ENCODE results near the gene INHBA.

The INHBA gene

DNA sequence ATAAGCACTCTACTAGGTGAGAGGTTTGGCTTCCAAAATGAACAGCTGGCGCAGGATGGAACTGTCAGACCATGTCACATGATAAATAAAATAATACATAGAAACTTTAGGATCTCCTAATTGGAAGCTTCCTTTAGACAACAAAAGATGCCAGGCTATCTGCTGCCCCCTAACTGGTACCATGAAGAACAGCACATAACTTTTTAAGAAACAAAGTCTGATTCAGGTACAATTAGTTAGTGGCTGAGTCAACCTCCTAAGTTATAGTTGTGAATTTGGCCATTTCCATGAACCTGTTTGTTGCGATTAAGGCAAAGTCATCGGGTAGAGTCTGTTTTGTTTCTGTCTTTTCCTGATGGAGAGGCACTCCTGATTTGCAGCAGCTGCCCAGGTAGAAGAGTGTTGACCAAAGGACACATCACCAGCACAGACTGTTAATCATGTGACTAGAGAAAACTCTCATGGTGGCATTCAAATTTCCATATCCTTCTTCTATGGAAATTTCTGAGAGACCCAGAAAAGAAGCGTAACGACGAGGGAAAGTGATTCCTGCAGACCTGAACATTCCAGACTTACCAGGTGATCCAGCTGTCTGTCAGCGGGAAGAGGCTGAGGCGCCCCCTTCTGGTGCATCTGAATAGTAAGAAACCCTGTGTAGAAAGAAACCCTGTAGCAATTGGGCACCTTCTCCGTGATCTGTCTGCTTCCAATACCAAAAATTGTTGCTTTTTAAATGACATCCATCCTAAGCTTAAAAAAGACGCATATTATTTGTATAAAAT is 8.6 kb upstream of the INHBA start:
- no peak for DNase-seq (ENCODE audit: low read depth)

DNA sequence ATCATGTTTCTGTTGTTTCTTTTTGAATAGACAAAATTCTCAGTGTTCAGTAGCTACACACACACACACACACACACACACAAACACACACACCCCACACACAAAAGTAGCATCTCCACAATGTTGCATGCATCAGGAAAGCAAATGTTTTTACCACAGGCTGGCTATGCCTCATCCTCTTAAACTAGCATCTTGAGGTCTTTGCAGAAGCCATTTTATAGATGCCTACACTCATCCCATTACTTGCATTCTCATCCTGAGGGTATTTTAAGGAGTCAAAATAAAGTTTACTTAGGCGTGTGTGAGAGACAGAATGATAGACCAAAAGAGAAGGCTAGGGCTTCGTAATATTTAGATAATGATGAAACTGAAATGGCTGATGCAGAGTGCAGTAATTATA is 7.9 kb upstream of the INHBA start:
- DNase-seq (ENCODE audit: low read depth), result no peak

DNA sequence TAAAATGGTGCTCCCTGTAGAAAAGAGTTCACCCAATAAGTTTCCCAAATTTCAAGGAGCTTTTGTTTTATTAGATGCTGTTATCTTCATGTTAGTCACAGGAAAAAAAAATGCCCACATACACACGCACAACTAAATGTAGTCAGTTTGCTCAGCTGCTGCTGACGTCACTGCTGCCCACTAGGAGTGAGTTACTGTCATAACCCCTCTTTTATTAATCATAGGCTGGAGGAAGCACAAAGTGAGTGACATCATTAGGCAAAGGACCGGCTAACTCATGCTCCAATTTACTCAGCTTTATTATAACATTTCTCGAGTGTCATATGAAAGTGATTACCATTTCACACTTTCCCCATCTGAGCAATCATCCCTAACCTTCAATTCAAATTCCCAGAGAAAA is 6.7 kb upstream of the INHBA start:
- peak; percentile 85 for DNase-seq (ENCODE audit: low read depth)

DNA sequence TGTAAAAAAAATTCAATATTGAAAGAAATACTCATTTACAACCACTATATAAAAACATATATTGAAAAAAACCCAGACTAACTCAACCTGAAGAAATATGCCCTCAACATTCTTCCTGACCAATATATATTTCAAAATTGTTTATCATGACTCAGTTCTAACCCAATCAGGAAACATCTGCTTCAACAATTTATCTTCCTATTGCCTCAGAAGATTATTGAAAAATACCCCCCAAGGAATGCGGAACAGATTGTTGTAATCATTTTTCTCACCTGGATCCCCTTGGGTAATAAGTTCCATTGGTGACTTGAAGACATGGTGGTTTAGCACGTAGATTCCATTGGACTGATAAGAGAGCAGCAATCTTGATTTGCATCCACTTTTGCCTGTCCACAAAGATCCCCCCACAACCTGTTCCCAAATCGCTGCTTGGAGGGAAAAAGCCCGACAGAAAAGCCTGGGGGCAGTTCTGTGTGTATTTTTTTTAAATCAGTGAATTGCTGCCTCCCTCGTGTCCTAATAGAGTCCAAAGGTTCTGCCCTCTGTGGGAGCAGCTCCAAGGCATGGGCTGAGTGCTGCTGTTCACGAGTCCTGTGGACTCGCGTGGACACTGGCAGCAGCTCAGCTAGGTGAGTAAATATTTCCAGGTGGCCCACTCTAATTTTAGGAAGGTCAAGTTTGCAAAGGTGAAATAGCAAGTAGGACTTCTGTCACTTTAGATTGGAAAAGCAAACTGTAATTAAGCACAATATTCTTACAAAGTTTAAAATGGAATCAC is 5.9 kb upstream of the INHBA start:
- DNase-seq (ENCODE audit: low read depth), result no peak

DNA sequence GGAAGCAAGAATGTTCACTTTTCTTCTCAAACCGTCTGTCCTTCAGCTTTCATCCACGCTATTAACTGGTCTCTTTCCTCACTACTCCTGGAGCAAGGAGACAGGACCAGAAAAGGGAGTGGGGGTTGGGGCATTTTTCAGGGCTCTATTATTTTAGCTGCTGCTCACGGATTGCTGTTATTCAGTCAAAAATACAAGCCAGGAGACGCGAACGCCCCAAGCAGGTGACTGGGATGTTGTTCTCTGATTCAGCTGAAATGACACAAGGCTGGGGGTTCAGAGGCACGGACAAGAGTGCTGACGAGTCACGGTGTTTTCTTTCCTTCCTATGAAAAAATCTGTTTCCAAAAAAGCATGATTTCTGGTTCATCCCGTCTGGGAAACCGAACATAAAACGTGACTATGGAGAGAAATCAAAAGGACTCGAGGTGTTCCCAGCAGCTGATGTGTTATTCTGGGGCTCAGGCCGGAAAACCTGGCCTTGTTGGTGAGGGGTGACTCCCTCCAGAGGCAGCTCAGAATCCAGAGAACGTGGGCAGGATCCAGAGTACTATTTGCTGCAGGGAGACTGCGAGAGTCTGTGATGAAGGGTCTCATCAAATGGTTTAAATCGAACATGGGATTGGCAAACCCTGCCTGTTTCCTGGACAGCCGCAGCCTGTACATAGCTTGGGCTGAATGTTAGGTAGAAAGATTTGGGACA is 3.5 kb upstream of the INHBA start:
- no peak for DNase-seq (ENCODE audit: low read depth)

DNA sequence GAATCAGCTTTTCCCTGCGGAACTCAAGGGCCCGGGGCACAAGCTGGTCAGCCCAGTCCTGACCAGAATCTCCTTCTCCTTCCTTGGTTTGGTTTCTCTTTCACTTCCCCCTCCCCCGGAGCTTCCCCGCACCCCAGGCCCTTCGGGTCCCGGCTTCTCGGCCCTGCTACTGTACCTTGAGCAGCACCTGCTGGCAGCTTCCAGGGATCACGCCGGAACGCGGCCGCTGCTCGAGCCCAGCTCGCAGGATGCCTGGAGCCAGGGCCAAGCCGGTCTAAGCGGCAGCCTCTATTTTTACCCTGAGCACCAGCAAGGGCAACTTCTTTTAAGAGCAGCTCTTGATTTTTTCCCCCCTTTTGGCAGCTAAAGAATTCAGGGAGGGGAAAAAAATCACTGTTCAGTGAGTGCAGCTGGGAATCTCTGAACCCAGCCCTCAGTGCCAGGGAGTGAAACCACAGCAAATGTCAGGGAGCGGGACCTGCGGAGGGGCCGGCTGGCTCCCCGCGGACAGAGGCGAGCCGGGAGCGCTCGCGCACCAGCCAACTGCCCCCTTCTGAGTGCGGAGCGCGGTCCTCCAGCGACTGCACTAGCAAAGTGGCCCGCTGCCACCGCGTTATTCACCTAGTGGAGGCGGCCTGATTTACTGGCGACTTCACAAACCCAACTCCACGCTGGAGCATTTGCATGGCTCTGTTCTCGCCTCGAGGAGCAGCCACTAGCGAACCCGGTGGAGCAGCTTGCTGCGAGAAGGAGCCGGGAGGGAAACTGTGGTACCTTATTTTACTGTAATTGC is 2.4 kb upstream of the INHBA start:
- peak; percentile 79 for DNase-seq (ENCODE audit: low read depth)

DNA sequence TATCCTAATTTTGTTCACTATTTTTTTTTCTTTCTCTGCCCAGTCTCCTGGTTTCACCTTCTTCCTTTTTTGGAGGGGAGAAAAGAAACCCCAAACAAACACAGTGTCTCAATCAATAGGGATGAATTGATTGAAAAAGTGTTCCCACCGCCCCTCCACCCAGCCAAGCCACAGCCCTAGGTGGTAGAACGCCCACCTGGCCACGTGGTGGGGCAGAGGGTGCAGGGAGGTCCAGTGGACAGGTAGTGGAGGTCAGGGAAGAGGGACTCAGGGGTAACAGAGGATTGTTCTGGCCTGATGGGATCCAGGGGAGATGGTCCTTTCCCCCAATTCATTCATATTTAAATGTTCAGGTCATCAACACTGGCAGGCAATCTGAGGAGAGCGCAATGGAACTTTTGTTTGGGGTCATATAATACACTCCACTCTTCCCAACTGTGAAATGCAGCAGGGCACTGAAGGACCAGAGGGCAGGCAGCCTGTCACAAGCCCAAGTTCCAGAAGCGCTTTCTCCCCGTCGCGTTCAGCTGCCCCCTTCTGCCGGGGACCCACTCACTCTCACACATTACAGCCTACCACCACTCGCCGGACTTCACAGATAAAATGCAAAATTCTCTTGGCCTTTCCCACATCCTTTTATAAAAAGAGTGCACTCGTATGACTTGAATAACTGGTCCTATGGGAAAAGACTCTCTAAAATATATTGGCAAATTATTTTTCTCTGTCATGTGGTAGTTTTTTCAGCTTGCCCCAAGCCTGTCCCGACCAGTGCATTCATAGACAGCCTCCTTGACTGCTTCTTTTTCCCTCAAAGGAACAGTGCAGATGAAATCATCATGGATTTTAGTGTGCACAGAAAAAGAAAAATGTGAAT is 1.6 kb downstream of the INHBA start:
- no peak for DNase-seq (ENCODE audit: low read depth)

DNA sequence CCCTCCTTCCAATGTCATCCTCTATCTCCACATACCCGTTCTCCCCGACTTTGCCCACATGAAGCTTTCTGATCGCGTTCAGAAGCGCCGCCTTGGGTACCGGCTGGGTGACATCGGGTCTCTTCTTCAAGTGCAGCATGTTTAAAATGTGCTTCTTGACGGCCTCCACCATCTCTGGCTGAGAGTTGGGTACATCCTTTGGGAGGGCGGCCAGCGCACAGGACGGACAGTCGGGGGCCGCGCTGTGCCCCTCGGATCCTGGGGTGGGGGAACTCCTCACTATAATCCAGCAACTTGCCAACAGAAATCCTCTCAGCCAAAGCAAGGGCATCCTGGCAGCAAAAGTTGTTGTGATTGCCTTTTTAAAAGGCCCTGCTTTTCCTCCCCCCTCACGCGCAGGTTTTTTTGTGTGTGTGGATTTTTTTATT is 2.8 kb downstream of the INHBA start:
- no peak for DNase-seq (ENCODE audit: low read depth)

DNA sequence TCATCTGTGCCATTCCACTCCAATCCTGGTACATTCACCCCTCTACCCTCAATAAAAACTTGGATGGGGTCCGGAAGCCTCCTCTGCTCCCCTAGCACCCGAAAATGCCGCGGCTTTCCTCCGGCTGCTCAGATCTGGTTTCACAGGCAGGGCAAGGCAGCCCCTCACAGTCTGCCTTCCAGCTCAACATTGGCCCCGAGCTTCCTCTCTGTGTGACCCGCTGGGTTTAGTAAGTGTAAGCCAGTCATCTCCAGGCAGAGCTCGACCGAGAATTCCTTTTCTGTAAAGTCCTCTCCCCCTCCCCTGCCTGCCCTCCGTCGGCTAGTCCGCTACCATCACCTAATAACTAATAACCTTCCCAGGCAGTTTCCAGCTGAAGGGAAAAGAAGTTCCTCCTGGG is 3.4 kb downstream of the INHBA start:
- no peak for DNase-seq (ENCODE audit: low read depth)

DNA sequence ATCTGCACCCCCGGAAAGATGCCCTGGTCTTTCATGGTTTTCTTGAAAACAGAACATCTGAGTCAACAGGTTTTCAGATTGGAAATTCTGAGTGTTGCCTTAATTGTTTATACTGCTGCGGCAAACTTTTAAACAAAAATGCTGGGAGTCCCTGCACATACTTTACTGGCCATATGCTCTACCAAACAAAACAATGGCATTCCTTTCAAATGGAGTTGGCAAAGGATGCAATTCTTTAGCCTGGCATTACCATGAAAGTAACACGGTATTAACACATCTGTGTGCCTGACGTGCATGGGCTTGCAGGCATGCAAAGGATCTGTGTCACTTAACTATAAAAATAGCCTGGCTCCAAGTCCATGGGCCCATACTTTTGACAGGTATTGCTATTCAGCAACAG is 4.2 kb downstream of the INHBA start:
- no peak for DNase-seq (ENCODE audit: low read depth)

DNA sequence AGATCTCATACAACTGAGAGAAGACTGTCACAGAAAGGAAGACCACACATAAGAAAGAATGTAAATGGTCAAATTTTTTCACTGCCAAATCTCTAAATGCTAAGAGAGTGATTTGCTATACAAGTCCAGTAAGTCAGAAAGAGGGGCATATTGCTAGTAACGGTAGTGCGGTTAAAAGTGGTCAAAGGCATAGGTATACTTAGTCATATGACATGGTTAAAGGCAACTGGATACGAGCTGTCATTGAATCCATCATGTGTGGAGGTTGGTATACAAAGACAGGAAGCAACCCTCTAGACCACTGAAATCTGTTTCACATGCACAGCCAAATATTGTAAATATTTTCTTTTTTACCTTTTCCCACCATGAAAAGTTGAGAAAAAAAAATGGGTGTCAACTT is 4.8 kb downstream of the INHBA start:
- DNase-seq (ENCODE audit: low read depth), result no peak

DNA sequence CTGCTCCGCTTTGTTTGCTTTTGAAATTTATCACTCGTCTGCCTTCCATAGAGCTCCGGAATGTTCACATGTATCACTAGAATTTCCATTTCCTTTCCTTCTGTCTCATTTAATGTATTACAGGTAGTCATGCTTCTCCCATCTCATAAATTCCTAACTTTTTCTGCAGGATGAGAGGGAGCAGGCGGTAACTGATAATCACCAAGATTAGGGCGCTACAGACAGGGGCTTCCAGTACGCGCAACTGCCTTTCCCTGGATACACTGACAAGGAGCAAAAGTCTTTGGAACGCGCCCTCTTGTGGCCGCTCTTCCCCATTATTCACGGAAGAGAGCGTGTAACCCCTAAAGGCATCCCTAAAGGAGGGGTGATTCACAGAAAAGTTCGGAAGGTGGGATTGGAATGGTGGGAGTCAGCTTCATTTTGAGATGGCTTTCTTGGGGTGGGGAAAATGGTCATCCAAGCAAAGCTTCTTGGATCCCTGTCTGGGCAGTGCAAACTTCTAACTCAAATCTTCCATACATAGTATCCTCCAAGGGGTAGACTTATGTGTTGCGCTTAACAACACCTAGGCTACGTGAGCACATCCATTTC is 6.5 kb downstream of the INHBA start:
- peak; percentile 68 for DNase-seq (ENCODE audit: low read depth)

DNA sequence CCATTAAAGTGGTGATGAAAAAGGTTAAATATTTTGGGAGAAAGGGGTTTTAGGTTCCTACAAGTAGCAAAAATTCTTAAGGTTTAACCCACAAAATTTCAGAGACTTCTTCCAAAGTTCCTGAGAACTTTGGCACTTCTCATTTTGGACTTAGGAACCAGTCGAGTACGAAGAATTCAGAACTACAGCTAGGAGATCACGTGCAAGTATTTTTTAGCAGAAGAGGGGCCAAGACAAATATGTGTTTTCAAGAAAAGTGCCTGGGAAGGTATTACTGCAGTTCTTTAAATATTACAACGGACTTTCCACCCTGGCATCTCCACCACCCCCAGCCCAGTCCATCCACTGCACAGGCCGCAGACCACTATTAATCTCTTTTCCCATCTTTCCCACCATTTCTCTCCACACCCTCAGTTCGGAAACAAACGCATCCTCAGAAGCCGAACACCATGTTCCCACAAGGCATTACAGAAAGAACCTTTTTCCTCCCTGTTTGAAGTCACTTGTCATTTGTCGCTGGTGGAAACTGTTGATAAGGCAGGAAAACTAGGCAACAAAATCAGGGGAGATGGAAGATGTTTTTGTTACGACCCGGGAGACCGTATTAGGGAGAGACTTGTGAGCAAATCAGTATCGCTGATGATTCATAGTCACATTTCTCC is 7.1 kb downstream of the INHBA start:
- DNase-seq (ENCODE audit: low read depth), result peak; percentile 61

DNA sequence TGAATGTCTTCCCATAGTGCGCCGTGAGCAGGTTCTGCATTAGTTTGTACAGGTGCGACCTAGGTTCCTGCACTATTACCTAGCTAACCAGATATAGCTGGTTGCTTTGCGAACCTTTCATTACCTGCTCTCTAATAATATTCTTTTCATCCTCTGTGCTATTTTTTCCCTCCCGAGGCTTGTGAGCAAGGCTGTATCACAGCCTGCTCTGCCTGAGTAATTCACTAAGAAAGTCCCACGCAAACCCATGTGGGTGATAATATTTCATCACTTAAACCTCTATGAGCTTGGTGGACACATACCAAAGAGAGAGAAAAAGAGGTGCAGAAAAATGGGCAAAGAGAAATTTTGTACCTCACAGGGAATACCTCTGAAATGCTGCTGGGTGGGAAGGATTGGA is 8.4 kb downstream of the INHBA start:
- no peak for DNase-seq (ENCODE audit: low read depth)

DNA sequence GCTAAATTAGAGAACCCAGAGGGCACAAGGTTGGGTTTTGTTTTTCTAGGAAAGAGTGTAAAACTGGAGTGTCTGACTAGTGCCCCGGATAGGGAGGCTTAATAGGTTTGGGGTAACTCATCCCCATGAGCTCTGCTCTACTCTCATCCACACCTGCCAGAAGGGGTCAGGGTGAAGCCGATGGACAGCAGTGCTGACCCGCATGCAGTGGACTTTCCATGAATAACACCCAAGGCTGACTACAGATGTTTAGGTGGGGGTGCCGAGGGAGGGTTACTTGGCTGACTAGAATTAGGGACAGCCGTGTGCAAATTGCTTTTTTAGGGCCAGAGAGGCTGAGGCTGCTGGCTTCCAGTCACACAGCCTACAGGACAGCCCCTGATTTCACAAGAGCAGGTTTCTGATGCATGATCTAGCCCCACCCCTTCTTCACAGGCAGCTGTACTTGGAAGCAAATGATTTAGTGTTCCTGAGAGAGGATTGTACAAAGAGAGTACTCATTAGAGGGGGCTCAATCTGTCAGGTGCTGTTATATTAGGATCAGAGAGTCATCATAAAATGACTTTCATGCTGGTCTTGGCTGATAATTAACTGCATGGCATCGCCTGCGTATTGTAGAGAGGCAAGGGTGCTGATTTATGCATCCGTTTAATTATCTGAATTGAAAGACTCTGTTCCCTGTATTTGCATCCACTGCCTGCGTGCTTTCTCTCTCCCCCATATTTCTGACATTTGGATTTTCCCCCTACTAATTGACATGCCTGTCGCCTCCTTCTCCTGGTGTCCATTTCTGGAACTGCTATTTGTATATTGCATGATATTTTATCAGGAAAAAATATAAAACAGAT is 9.5 kb downstream of the INHBA start:
- DNase-seq (ENCODE audit: low read depth), result no peak

DNA sequence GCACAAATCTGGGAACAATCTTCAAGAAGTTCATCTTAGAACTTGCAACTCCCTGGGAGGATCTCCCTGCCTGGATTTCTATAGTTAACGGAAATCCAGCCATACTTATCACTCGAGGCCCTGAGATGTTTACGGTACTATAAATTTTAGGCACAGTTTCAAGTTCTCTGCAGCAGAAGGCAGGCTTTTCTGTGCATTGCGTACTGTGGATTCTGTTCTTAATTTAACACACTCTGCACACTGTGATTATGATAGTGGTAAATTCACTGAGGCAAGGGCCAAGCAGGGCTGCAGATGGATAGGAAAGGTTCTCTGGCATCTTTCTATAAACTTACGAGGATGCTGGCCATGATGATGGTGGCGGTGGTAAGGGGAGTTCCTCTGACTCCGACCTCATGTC is 10.6 kb downstream of the INHBA start:
- DNase-seq (ENCODE audit: low read depth), result no peak

DNA sequence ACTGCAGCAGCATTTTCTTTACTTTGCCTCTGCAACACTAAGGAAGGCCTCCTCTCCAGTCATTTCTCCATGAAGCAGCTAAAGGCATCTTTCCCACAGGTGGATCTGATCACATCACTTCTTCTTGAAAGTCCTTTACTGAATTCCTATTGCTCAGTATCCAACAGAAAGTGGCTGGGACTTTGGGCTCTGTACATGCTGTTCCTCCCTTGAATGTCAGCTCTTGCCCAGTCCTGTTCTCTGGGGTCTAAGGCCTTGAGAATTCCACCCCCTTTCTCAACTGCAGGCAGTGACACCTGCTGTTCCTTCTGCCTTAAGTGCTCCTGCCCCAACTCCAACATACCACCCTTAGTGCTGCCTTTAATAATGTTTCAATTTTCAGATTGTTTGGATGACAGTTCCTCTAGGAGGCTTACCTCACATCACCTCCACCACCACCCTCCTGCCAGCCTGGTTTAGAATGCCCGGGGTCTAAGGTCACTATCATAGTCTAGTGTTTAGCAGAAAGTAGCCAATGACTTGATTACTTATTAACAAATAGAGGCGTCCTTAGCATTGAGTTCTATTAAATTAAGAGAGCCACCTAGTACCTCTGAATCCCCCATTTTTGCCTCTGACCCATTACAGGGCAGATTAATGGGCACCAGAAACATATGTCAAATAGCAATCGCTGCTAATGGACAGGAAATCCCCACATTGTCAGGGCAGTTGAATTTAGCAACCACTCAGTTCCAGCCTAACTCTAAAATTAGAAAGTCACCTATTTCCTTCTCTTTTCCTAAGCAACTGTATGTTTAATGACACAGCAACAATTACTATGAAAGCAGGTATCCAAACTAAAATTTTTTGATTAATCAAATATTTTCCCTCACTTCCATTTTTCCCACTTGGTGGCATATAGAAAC is 11.4 kb downstream of the INHBA start:
- no peak for DNase-seq (ENCODE audit: low read depth)

DNA sequence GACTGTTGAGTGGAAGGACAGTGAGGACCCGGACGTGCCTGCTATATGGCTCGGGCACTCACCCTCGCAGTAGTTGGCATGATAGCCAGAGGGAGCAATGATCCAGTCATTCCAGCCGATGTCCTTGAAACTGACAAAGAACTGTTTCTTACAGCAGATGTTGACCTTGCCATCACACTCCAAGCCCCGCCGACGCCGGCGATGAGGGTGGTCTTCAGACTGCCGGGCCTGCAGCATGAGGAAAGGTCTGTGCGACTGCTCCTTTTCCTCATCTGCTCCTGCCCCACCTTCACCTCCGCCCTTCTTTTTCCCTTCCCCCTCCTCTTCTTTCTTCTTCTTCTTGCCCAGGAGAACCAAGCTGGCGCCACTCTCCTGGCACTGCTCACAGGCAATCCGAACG is 13.1 kb downstream of the INHBA start:
- no peak for DNase-seq (ENCODE audit: low read depth)

Data from non-pigmented ciliary epithelial cell (primary cell).